IMR-90 (cell line): ENCODE data around the gene MED26. TPM values are rescaled to one million over a fixed set of nuclear protein-coding genes. Genes with fewer than 3 reads are reported as not detected.

Experiments
- ATAC-seq: fragments of 200-7000 bp; cut with Tn5 transposase; 2 replicates; pipeline ENCODE4 v1.9.1; 2020; ENCODE audit warnings: low read depth, mild to moderate bottlenecking, moderate library complexity
- BruUV-seq: library from RNA; stranded (reverse); fragments of 400-500 nt; replicated peaks from 2 replicates; lab custom pipeline; 2021; lab: Mats Ljungman, UMichigan
- CTCF ChIA-PET: fragments of 300-600 bp; formaldehyde crosslinking; extraction: SDS; loops from one replicate; lab custom pipeline; 2021; ENCODE audit warnings: antibody characterized with exemption; lab: Yijun Ruan, JAX
- POLR2A ChIA-PET: fragments of 300-600 bp; sonication (Branson Sonifier 250); formaldehyde crosslinking; loops from one replicate; lab custom pipeline; 2022; ENCODE audit warnings: antibody characterized with exemption; ENCODE audit not compliant: unreplicated experiment; lab: Charles Lee
- DNase-seq: peaks from one replicate; pipeline ENCODE4 v3.0.0; 2013
- H2AFZ ChIP-seq: replicated peaks from 2 replicates; pipeline ENCODE3; 2013; ENCODE audit warnings: low read length, mild to moderate bottlenecking; ENCODE audit not compliant: poor library complexity
- H2AK5ac ChIP-seq: 2 replicates; pipeline ENCODE4 v1.6.1; 2013; ENCODE audit warnings: low read depth, low read length, inconsistent platforms
- H2AK9ac ChIP-seq: replicated peaks from 2 replicates; pipeline ENCODE3; 2013; ENCODE audit warnings: mild to moderate bottlenecking, low read depth, low read length, moderate library complexity; ENCODE audit not compliant: poor library complexity
- H2BK120ac ChIP-seq: 2 replicates; pipeline ENCODE4 v1.6.1; 2013; ENCODE audit warnings: low read depth, low read length, inconsistent platforms
- H2BK15ac ChIP-seq: 3 replicates; pipeline ENCODE4 v1.6.1; 2013; ENCODE audit warnings: low read depth, low read length, inconsistent platforms
- H2BK20ac ChIP-seq: 2 replicates; pipeline ENCODE4 v1.6.1; 2013; ENCODE audit warnings: low read depth, mild to moderate bottlenecking, inconsistent platforms, low read length, moderate library complexity
- H2BK5ac ChIP-seq: 2 replicates; pipeline ENCODE4 v1.6.1; 2013; ENCODE audit warnings: mild to moderate bottlenecking, low read depth, low read length, inconsistent platforms; ENCODE audit not compliant: poor library complexity, severe bottlenecking
- H3K14ac ChIP-seq: replicated peaks from 2 replicates; pipeline ENCODE4 v1.6.1; 2013; ENCODE audit warnings: low read depth, low read length, inconsistent platforms
- H3K18ac ChIP-seq: 2 replicates; pipeline ENCODE4 v1.6.1; 2013; ENCODE audit warnings: low read depth, low read length, control low read depth
- H3K23ac ChIP-seq: 2 replicates; pipeline ENCODE4 v1.6.1; 2013; ENCODE audit warnings: low read depth, low read length, inconsistent platforms
- H3K27ac ChIP-seq: 2 replicates; pipeline ENCODE4 v1.5.1; 2013; ENCODE audit warnings: mild to moderate bottlenecking, control low read depth, low read length; ENCODE audit not compliant: insufficient read depth
- H3K27me3 ChIP-seq: 2 replicates; pipeline ENCODE4 v1.6.1; 2013; ENCODE audit warnings: low read length; ENCODE audit not compliant: control insufficient read depth, insufficient read depth
- H3K36me3 ChIP-seq: 2 replicates; pipeline ENCODE4 v1.6.1; 2013; ENCODE audit warnings: low read length, mixed read lengths; ENCODE audit not compliant: control insufficient read depth, insufficient read depth
- H3K4ac ChIP-seq: 2 replicates; pipeline ENCODE4 v1.6.1; 2013; ENCODE audit warnings: low read depth, low read length, inconsistent platforms
- H3K4me1 ChIP-seq: 2 replicates; pipeline ENCODE4 v1.6.1; 2013; ENCODE audit warnings: low read length, mixed read lengths; ENCODE audit not compliant: control insufficient read depth, insufficient read depth
- H3K4me2 ChIP-seq: 2 replicates; pipeline ENCODE4 v1.6.1; 2013; ENCODE audit warnings: low read depth, mild to moderate bottlenecking, control low read depth, low read length, moderate library complexity
- H3K4me3 ChIP-seq: 2 replicates; pipeline ENCODE4 v1.5.1; 2013; ENCODE audit warnings: low read depth, mild to moderate bottlenecking, control low read depth, low read length, moderate library complexity; ENCODE audit not compliant: insufficient read depth
- H3K56ac ChIP-seq: 2 replicates; pipeline ENCODE4 v1.6.1; 2013; ENCODE audit warnings: low read length, inconsistent platforms; ENCODE audit not compliant: insufficient read depth; ENCODE audit errors: extremely low read depth
- H3K79me1 ChIP-seq, 2 experiments: 2 replicates each; pipeline ENCODE4 v1.6.1; 2013; ENCODE audit warnings: low read length in 2 of 2, inconsistent platforms in 1 of 2, low read depth in 1 of 2
- H3K9ac ChIP-seq: 2 replicates; pipeline ENCODE4 v1.6.1; 2013; ENCODE audit warnings: low read depth, low read length, control low read depth
- H3K9me1 ChIP-seq: 2 replicates; pipeline ENCODE4 v1.6.1; 2013; ENCODE audit warnings: low read length, inconsistent platforms; ENCODE audit not compliant: insufficient read depth
- H3K9me3 ChIP-seq: 2 replicates; pipeline ENCODE4 v1.6.1; 2013; ENCODE audit warnings: low read length; ENCODE audit not compliant: control insufficient read depth, insufficient read depth
- H4K20me1 ChIP-seq: 2 replicates; pipeline ENCODE4 v1.6.1; 2013; ENCODE audit warnings: low read length, inconsistent platforms; ENCODE audit not compliant: insufficient read depth
- H4K5ac ChIP-seq: 2 replicates; pipeline ENCODE4 v1.6.1; 2013; ENCODE audit warnings: mild to moderate bottlenecking, low read depth, low read length, control low read depth
- H4K8ac ChIP-seq, 2 experiments: 2 replicates each; pipeline ENCODE4 v1.6.1; 2013; ENCODE audit warnings: low read depth in 2 of 2, low read length in 2 of 2, control low read depth in 1 of 2, inconsistent platforms in 1 of 2
- H4K91ac ChIP-seq: 2 replicates; pipeline ENCODE4 v1.6.1; 2013; ENCODE audit warnings: low read depth, low read length, inconsistent platforms; ENCODE audit not compliant: insufficient read depth
- CHD1 ChIP-seq: IDR thresholded peaks from 2 replicates; pipeline ENCODE4 v1.6.1; 2012; ENCODE audit warnings: low read depth, low read length, improper control_type of control experiment
- FOS ChIP-seq: fragments of 150-350 bp; IDR thresholded peaks from 2 replicates; pipeline ENCODE4 v1.6.1; 2016; ENCODE audit warnings: low read depth, low read length
- MAFK ChIP-seq: IDR thresholded peaks from 2 replicates; pipeline ENCODE4 v1.6.1; 2012; ENCODE audit warnings: low read depth, low read length, improper control_type of control experiment
- MAZ ChIP-seq: IDR thresholded peaks from 2 replicates; pipeline ENCODE4 v1.6.1; 2012; ENCODE audit warnings: low read depth, mild to moderate bottlenecking, low read length, improper control_type of control experiment, moderate library complexity, borderline replicate concordance
- NFE2L2 ChIP-seq: fragments of 150-350 bp; IDR thresholded peaks from 2 replicates; pipeline ENCODE4 v1.6.1; 2016; ENCODE audit warnings: low read depth, mild to moderate bottlenecking, low read length
- POLR2A ChIP-seq: IDR thresholded peaks from 2 replicates; pipeline ENCODE4 v1.6.1; 2012; ENCODE audit warnings: mild to moderate bottlenecking, low read depth, low read length
- RCOR1 ChIP-seq: IDR thresholded peaks from 2 replicates; pipeline ENCODE4 v1.6.1; 2012; ENCODE audit warnings: mild to moderate bottlenecking, low read length, improper control_type of control experiment; ENCODE audit not compliant: insufficient replicate concordance
- WGBS, 2 experiments: methylation state at CpG; one replicate each; pipeline versions ENCODE4 v1.1.5 to v1.1.7; 2013; ENCODE audit warnings: missing lambda C conversion rate in 2 of 2; ENCODE audit not compliant: insufficient read length in 1 of 2; ENCODE audit errors: extremely low coverage in 2 of 2; 5-methylcytosine and 5-hydroxymethylcytosine counted together
- dilution Hi-C: fragments of 300-500 bp; cut with HindIII; formaldehyde crosslinking; loops from one replicate; pipeline ENCODE4 v1.14.3; 2018; ENCODE audit warnings: low sequenced_read_pairs; ENCODE audit not compliant: unreplicated experiment
- in situ Hi-C: fragments of 300-500 bp; cut with MboI; formaldehyde crosslinking; loops from 3 replicates; pipeline ENCODE4 v1.14.3; 2019; ENCODE audit warnings: low sequenced_read_pairs, inconsistent platforms, mixed read lengths
- intact Hi-C: fragments of 100-400 bp; cut with micrococcal nuclease; formaldehyde crosslinking; loops from 2 replicates; pipeline ENCODE4 v1.10.0; 2022
- polyA plus RNA-seq, 3 experiments: library from polyadenylated mRNA; depleted of rRNA; stranded (reverse); fragments of >200 nt; gene quantifications; 2 replicates each; pipeline ENCODE4 v1.2.3, GENCODE V29; 2012; ENCODE audit warnings: low replicate concordance in 1 of 3
- total RNA-seq: library from RNA; depleted of rRNA; stranded (reverse); fragments of >200 nt; gene quantifications from 2 replicates; pipeline ENCODE4 v1.2.3, GENCODE V29; 2012
- TF ChIP-seq, protein P1 (sequence below): fragments of 150-350 bp; IDR thresholded peaks from 2 replicates; pipeline ENCODE4 v1.6.1; 2017; ENCODE audit warnings: mild to moderate bottlenecking, antibody characterized with exemption, low read length, low read depth

Gene MED26
- total and polyA plus RNA-seq, 2 of the 4 experiments (the other 2 are of a cell fraction), result 2.0 to 4.0 TPM

DNA sequence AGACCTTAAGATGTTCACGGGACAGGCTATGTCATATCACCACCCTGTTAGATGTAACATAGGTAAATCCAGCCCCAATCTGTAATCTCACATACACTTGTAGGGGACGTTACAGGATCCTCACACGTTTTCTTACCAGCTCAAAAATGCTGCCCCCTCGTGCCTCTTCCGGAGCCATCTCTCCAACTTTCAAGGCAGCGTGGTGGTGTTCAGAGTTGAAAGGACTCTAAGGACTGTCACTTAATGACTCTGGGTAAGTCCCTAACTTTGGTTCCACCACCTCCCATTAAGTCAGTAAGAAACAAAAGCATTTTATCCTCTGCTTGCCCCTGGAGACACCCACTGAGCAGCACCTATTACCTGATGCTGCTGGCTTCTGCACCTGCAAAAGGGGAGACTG lies 4.4 kb downstream of the MED26 start:
- no peak overlapping the region for H3K9ac ChIP-seq
- no peak overlapping the region for H2AK5ac ChIP-seq
- H3K36me3 ChIP-seq, result peaks cover 11% of the 10 kb centered on the region
- no peak overlapping the region for H2BK20ac ChIP-seq
- H2AK9ac ChIP-seq, result no peak overlapping the region
- H3K4me2 ChIP-seq, result no peak overlapping the region
- CTCF ChIA-PET, result no interaction called here
- no peak overlapping the region for H3K4me3 ChIP-seq
- no TSS peak for BruUV-seq
- no CpG with 5 or more reads among the region's 6 CpGs for WGBS, 2 experiments
- no peak overlapping the region for H3K14ac ChIP-seq
- in situ Hi-C loops (no loop called here), dilution Hi-C loops (no loop called here), intact Hi-C loops (no loop called here)
- no peak overlapping the region for H3K18ac ChIP-seq
- H3K9me3 ChIP-seq, result no peaks in the 10 kb centered on the region
- H3K56ac ChIP-seq, result no peak overlapping the region
- no peak overlapping the region for H4K91ac ChIP-seq
- H3K9me1 ChIP-seq, result peaks cover 27% of the 10 kb centered on the region
- DNase-seq, result no peak
- H3K27me3 ChIP-seq, result no peaks in the 10 kb centered on the region
- H4K8ac ChIP-seq, result no peak overlapping the region
- no peak overlapping the region for H2BK120ac ChIP-seq
- H4K5ac ChIP-seq, result no peak overlapping the region
- no peak for ATAC-seq
- no peak overlapping the region for H3K4ac ChIP-seq
- POLR2A ChIA-PET, result no interaction called here
- peaks cover 92% of the 10 kb centered on the region for H4K20me1 ChIP-seq
- no peak overlapping the region for H2BK5ac ChIP-seq
- H3K79me1 ChIP-seq, result peaks cover 11 to 86% of the 10 kb centered on the region in 2 experiments; a peak in 3 of 4 replicates
- no peak overlapping the region for H3K27ac ChIP-seq
- H2AFZ ChIP-seq, result no peak overlapping the region
- peaks cover 3% of the 10 kb centered on the region; the same call in 1 of the 2 replicates for H3K4me1 ChIP-seq
- TF ChIP-seq NFE2L2, result no peak
- TF ChIP-seq MAZ, result no peak
- no peak for TF ChIP-seq CHD1
- no peak for TF ChIP-seq FOS
- TF ChIP-seq, protein P1, sequence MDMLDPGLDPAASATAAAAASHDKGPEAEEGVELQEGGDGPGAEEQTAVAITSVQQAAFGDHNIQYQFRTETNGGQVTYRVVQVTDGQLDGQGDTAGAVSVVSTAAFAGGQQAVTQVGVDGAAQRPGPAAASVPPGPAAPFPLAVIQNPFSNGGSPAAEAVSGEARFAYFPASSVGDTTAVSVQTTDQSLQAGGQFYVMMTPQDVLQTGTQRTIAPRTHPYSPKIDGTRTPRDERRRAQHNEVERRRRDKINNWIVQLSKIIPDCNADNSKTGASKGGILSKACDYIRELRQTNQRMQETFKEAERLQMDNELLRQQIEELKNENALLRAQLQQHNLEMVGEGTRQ, result no peak
- TF ChIP-seq POLR2A, result no peak
- no peak for TF ChIP-seq MAFK
- no peak for TF ChIP-seq RCOR1
- no peak overlapping the region for H2BK15ac ChIP-seq
- H3K23ac ChIP-seq, result no peak overlapping the region
